Activated T-helper 1 cell treated with anti-CD3 and anti-CD28 coated beads, Interleukin-12 subunit alpha, Interleukin-12 subunit beta, Interleukin-2, Interleukin-4 antibody, amounts not matched to agents 30 ng/mL and 10 ng/mL and 1 ng/mL, durations not matched to agents 14 hours and 24 hours and 36 hours (primary cell): ENCODE measurements around the gene LAMA5. TPM values are rescaled to one million over a fixed set of nuclear protein-coding genes. Genes with fewer than 3 reads are reported as not detected.

Experiments used
- DNase-seq: peaks from one replicate; pipeline ENCODE4 v3.0.0; 2021; ENCODE audit warnings: low spot score
- H3K27ac Mint-ChIP-seq: one replicate; pipeline ENCODE4 v1.8.0; 2021; ENCODE audit warnings: mild to moderate bottlenecking, mixed read lengths
- H3K27me3 Mint-ChIP-seq: one replicate; pipeline ENCODE4 v1.8.0; 2022; ENCODE audit warnings: mild to moderate bottlenecking, moderate library complexity, mixed read lengths; ENCODE audit not compliant: insufficient read depth
- H3K36me3 Mint-ChIP-seq: one replicate; pipeline ENCODE4 v1.8.0; 2021; ENCODE audit warnings: low read depth, mixed read lengths
- H3K4me1 Mint-ChIP-seq: one replicate; pipeline ENCODE4 v1.8.0; 2021; ENCODE audit warnings: low read depth, mixed read lengths
- H3K4me3 Mint-ChIP-seq: one replicate; pipeline ENCODE4 v1.8.0; 2021; ENCODE audit warnings: mild to moderate bottlenecking, moderate library complexity, mixed read lengths
- H3K9me3 Mint-ChIP-seq: one replicate; pipeline ENCODE4 v1.8.0; 2021; ENCODE audit warnings: mixed read lengths
- intact Hi-C: fragments of 100-400 bp; cut with micrococcal nuclease; formaldehyde crosslinking; loops from one replicate; pipeline ENCODE4 v1.15.1; 2024
- total RNA-seq: library from RNA; stranded (reverse); gene quantifications from 2 replicates; pipeline ENCODE4 v1.2.3, GENCODE V29; 2022

The LAMA5 gene
- total RNA-seq, 1 donor from 2014 or later: 0.83 TPM

DNA sequence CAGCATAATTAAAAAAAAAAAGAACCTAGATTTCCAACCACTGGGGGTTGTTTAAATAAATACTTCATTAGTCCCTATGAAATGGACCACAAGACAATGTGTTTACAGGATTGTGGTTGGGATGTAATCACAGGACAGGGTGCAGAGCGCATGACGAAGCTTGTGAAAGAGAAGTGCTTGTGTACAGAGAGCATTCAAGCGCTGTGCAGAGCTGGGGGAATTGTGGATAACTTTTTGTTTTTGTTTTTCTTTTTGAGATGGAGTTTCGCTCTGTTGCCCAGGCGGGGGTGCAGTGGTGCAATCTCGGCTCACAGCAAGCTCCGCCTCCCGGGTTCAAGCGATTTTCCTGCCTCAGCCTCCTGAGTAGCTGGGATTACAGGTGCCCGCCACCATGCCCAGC is 22.3 kb downstream of the LAMA5 start:
- Mint-ChIP-seq H3K9me3 (peaks cover 13% of the 10 kb centered on the region), H3K27ac (no peak overlapping the region), H3K4me3 (no peak overlapping the region), H3K27me3 (peaks cover 2% of the 10 kb centered on the region), H3K36me3 (peaks cover 3% of the 10 kb centered on the region), H3K4me1 (no peaks in the 10 kb centered on the region)
- no peak for DNase-seq
- intact Hi-C loops: no loop called here

- H3K4me1 Mint-ChIP-seq: no peaks in the 10 kb centered on the region
- peaks cover 3% of the 10 kb centered on the region for H3K36me3 Mint-ChIP-seq
- H3K27ac Mint-ChIP-seq: no peak overlapping the region
- peaks cover 9% of the 10 kb centered on the region for H3K9me3 Mint-ChIP-seq
- intact Hi-C loops: no loop called here
- no peaks in the 10 kb centered on the region for H3K27me3 Mint-ChIP-seq
- no peak for DNase-seq
- no peak overlapping the region for H3K4me3 Mint-ChIP-seq
These were observed 23.0 kb downstream of the LAMA5 start for GRCh38 chr20:62344092-62344491.

DNA sequence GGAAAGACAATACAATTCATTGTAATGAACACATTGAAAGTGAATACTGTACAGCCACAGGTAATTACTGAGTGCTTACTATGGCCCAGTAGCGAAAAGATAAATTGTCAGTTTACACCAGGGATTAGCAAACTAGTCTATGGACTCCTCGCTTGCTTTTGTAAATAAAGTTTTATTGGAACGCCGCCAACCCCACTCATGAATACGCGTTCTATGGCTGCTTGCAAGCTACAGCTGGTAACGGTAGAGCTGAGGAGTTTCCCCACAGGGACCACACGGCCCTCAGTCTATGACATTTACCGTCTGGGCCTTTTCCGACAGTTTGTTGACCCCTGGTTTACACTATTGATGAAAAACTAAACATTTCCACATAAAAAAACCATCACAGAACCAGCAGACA is 24.2 kb downstream of the LAMA5 start:
- intact Hi-C loops: no loop called here
- Mint-ChIP-seq H3K9me3 (peaks cover 1% of the 10 kb centered on the region), H3K4me3 (no peak overlapping the region), H3K36me3 (no peaks in the 10 kb centered on the region), H3K27me3 (no peaks in the 10 kb centered on the region), H3K4me1 (no peaks in the 10 kb centered on the region), H3K27ac (no peak overlapping the region)
- no peak for DNase-seq

DNA sequence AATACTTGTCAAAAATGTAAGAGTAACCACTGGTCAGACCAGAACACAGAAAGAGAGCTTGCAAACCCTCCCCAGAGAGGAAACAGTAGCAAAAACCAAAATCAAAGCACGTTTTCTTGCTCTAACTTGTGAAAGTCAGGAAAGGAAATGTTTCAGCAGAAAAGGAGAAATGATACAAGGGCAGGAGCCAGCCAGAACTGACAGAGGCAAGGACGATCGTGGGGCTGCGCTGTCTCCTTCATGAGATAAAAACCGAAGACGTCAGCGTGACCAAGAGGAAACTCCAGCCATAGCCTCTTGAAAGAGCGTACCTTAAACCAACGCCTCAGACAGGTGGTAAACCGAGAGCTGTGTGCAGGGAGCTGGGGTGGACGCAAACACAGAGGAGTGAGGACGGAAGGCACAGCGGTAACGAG is 27.5 kb downstream of the LAMA5 start:
- Mint-ChIP-seq H3K27me3 (no peaks in the 10 kb centered on the region), H3K27ac (no peak overlapping the region), H3K4me3 (no peak overlapping the region), H3K36me3 (no peaks in the 10 kb centered on the region), H3K9me3 (no peaks in the 10 kb centered on the region), H3K4me1 (no peaks in the 10 kb centered on the region)
- intact Hi-C loops: no loop called here
- no peak for DNase-seq

DNA sequence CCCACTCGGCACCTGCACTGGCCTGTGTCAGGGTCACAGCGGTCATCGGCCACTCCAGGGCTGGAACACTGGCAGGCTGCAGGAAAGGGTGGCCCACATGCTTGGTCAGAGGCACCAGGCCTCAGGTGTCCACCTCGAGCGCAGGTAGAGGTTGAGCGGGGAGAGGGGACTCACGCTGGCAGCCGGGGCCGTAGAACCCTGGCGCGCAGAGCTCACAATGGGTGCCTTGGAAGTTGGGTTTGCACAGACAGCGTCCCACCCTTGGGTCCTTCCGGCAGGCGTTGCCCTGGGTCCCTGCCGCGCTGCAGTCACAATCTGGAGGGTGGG is 28.9 kb downstream of the LAMA5 start:
- DNase-seq: no peak
- intact Hi-C loops: no loop called here
- no peaks in the 10 kb centered on the region for H3K36me3 Mint-ChIP-seq
- no peaks in the 10 kb centered on the region for H3K9me3 Mint-ChIP-seq
- no peaks in the 10 kb centered on the region for H3K4me1 Mint-ChIP-seq
- no peaks in the 10 kb centered on the region for H3K27me3 Mint-ChIP-seq
- H3K4me3 Mint-ChIP-seq: no peak overlapping the region
- no peak overlapping the region for H3K27ac Mint-ChIP-seq

GRCh38 chr20:62337558-62338293 is 29.4 kb downstream of the LAMA5 start:
- H3K9me3 Mint-ChIP-seq: no peaks in the 10 kb centered on the region
- intact Hi-C loops: no loop called here
- no peak for DNase-seq
- no peaks in the 10 kb centered on the region for H3K27me3 Mint-ChIP-seq
- H3K27ac Mint-ChIP-seq: no peak overlapping the region
- H3K36me3 Mint-ChIP-seq: no peaks in the 10 kb centered on the region
- H3K4me1 Mint-ChIP-seq: no peaks in the 10 kb centered on the region
- no peak overlapping the region for H3K4me3 Mint-ChIP-seq

DNA sequence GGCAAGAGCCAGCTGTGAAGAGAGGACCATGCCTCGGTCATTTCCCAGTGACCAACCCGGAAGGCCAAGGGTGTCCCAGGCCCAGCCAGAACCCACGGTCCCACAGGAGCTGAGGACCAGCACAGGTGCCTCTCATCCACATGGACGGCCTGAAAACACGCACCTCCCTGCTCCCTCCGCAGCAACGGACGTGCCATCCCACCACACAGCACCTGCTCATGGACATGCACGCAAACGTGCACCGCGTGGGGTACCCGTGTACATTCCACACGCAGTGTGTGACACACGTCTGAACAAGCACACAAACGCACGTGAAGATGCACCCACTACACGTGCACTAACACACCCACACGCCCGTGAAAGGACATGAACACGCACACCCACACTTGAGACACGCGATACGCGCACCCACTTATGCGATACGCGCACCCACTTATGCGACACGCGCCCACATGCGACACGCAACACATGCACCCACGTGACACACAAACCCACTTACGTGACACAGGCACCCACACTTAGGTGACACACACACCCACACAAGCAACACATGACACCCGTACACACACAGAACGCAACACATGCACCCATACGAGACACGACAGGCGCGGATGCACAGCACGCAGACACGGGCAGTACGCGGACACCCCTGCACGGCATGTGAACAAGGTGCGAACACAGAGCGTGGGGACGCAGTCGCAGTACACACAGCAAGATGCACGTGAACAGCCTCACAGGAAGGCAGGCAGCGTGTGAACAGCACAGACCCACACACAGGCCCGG is 30.1 kb downstream of the LAMA5 start:
- intact Hi-C loops: no loop called here
- Mint-ChIP-seq H3K36me3 (no peaks in the 10 kb centered on the region), H3K4me3 (no peak overlapping the region), H3K27ac (no peak overlapping the region), H3K27me3 (no peaks in the 10 kb centered on the region), H3K9me3 (no peaks in the 10 kb centered on the region), H3K4me1 (no peaks in the 10 kb centered on the region)
- DNase-seq: no peak

- H3K4me3 Mint-ChIP-seq: no peak overlapping the region
- intact Hi-C loops: no loop called here
- no peak overlapping the region for H3K27ac Mint-ChIP-seq
- H3K4me1 Mint-ChIP-seq: no peaks in the 10 kb centered on the region
- H3K27me3 Mint-ChIP-seq: no peaks in the 10 kb centered on the region
- no peaks in the 10 kb centered on the region for H3K9me3 Mint-ChIP-seq
- H3K36me3 Mint-ChIP-seq: no peaks in the 10 kb centered on the region
- DNase-seq: no peak
These were observed 30.8 kb downstream of the LAMA5 start for GRCh38 chr20:62336329-62336728.

DNA sequence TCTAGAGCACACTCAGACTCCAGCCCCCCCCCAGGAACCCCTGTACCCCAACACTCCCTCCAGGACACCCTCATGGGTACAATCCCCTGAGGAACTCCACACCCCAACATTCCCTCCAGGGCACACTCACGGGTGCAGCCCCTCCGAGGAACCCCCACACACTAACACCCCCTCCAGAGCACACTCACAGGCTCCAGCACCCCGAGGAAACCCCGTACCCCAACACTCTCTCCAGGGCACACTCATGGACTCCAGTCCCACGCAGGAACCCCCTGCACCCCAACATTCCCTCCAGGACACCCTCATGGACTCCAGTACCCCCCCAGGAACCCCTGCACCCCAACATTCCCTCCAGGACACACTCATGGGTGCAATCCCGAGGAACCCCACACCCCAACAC is 31.6 kb downstream of the LAMA5 start:
- no peaks in the 10 kb centered on the region for H3K27me3 Mint-ChIP-seq
- H3K27ac Mint-ChIP-seq: no peak overlapping the region
- H3K9me3 Mint-ChIP-seq: no peaks in the 10 kb centered on the region
- no peaks in the 10 kb centered on the region for H3K36me3 Mint-ChIP-seq
- intact Hi-C loops: no loop called here
- DNase-seq: no peak
- no peaks in the 10 kb centered on the region for H3K4me1 Mint-ChIP-seq
- H3K4me3 Mint-ChIP-seq: no peak overlapping the region

DNA sequence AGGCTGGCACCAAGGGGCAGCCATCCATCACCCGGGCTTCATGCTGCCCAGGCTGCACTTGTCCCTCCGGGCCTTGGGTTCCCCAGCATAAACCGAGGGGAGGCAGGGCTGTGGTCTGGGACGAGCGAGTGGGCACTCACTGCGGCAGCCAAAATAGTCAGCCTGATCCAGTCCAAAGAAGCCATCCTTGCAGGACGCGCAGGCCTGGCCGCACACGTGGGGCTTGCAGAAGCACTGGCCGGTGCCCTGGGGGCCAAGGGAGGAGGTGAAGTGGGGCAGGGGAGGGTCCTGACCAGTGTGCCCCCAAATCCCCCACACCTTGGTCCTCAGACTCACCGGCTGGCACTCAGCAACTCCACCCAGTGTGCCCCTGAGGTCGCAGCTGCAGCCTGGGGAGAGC is 32.2 kb downstream of the LAMA5 start:
- intact Hi-C loops: no loop called here
- H3K4me3 Mint-ChIP-seq: no peak overlapping the region
- no peaks in the 10 kb centered on the region for H3K9me3 Mint-ChIP-seq
- H3K27me3 Mint-ChIP-seq: no peaks in the 10 kb centered on the region
- H3K36me3 Mint-ChIP-seq: no peaks in the 10 kb centered on the region
- DNase-seq: no peak
- H3K4me1 Mint-ChIP-seq: no peaks in the 10 kb centered on the region
- no peak overlapping the region for H3K27ac Mint-ChIP-seq

- Mint-ChIP-seq H3K27me3 (no peaks in the 10 kb centered on the region), H3K4me1 (no peaks in the 10 kb centered on the region), H3K9me3 (no peaks in the 10 kb centered on the region), H3K36me3 (no peaks in the 10 kb centered on the region), H3K27ac (no peak overlapping the region), H3K4me3 (no peak overlapping the region)
- no peak for DNase-seq
- intact Hi-C loops: no loop called here
These were observed 33.1 kb downstream of the LAMA5 start for GRCh38 chr20:62333820-62334595.

GRCh38 chr20:62332989-62333819 is 33.9 kb downstream of the LAMA5 start:
- Mint-ChIP-seq H3K4me1 (no peaks in the 10 kb centered on the region), H3K27ac (no peak overlapping the region), H3K27me3 (no peaks in the 10 kb centered on the region), H3K36me3 (no peaks in the 10 kb centered on the region), H3K9me3 (no peaks in the 10 kb centered on the region), H3K4me3 (no peak overlapping the region)
- no peak for DNase-seq
- intact Hi-C loops: no loop called here
